GM12873 (cell line): Measurements from ENCODE around the gene RNF149.

ENCODE experiments used
- TF ChIP-seq, protein P1 (sequence below): IDR thresholded peaks from 2 replicates; pipeline ENCODE4 v1.5.1; 2012; ENCODE audit warnings: low read depth, mild to moderate bottlenecking, moderate library complexity, low read length, control low read depth; ENCODE audit not compliant: insufficient read depth; ENCODE audit errors: missing control alignments

RNF149 gene

DNA sequence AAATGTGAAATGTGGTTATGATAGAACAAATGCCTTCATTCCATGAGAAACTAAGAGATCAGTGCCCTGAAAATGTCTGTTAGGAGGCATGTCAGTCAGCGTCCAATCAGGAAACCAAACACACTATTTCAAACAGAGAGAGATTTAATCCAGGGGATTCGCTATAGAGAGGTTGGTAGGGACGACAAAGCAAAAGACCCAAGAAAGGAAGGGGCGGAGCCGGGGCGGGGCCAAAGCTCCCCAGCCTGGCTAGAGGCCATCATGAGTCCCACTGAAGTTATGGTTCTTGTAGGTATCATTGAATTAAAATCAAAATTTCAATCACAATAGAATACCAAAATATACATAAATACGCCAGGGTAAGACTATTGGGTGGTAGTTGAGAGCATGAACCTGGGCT lies 32.9 kb upstream of the RNF149 start:
- TF ChIP-seq, protein P1, sequence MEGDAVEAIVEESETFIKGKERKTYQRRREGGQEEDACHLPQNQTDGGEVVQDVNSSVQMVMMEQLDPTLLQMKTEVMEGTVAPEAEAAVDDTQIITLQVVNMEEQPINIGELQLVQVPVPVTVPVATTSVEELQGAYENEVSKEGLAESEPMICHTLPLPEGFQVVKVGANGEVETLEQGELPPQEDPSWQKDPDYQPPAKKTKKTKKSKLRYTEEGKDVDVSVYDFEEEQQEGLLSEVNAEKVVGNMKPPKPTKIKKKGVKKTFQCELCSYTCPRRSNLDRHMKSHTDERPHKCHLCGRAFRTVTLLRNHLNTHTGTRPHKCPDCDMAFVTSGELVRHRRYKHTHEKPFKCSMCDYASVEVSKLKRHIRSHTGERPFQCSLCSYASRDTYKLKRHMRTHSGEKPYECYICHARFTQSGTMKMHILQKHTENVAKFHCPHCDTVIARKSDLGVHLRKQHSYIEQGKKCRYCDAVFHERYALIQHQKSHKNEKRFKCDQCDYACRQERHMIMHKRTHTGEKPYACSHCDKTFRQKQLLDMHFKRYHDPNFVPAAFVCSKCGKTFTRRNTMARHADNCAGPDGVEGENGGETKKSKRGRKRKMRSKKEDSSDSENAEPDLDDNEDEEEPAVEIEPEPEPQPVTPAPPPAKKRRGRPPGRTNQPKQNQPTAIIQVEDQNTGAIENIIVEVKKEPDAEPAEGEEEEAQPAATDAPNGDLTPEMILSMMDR = no peak

DNA sequence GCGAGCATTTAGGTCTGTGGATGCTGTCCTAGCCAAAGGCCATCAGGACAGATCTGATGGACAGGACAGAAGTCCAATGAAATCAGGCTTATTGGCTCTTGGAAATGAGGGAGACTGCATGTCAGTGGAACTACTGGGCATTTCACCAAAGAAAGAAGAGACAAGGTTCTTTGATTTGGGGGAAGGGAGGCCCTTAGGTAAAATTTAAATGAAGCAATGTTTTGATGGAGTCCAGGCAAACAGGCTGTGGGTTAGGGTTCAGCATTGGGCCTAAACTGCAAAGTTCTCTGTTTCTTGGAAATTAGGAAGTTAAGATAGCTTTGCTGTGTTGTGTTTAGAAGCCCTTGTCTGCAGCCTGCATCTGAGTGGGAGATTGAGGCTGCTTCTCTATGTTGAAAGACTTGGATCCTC lies 31.6 kb upstream of the RNF149 start:
- TF ChIP-seq, protein P1 = no peak

DNA sequence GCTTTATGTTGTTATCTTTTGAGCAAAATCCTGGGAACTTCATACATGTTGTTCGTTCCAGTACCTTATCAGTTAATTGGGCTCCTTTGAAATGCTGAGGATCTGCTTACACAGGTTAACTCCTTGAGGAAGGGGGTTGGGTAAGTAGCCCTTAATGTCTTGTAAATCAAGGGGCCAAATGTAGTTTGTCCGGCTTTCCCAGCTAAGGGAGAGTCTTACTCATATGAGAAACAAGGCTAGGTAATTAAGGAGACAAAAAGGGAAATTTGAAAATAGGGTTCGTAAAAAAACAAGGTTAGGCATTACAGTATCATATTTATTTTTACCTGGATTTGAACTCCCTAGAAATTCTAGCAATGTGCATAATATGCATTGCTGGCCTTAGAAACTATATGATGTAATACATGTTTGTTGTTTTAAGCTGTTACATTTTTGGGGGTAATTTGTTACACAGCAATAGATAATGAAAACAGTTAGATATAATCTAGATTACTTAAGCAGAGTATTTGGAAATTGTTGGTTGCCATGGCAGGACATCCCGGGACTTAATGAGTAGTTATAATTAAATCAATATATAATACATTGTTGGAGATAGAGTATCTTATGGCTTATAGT lies 30.9 kb upstream of the RNF149 start:
- TF ChIP-seq, protein P1 = no peak

DNA sequence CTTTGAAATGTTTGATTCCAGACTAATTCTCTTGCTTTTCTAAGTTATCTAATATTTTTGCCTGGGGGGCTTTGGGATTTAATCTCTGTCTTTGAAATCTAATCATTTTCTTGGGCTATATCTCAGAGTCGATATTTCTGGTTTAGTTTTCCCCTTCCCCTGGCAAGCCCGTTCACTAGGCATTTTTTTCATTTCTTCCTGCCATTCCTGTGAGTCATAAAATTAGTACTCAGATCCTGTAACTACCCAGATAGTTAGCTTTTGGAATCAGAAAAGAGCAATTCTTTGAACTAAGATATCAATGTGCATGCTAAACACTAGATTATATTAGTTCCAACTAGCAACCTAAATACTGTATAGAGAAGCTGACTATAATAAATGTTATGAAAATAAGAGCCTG lies 29.4 kb upstream of the RNF149 start:
- TF ChIP-seq, protein P1 = no peak

DNA sequence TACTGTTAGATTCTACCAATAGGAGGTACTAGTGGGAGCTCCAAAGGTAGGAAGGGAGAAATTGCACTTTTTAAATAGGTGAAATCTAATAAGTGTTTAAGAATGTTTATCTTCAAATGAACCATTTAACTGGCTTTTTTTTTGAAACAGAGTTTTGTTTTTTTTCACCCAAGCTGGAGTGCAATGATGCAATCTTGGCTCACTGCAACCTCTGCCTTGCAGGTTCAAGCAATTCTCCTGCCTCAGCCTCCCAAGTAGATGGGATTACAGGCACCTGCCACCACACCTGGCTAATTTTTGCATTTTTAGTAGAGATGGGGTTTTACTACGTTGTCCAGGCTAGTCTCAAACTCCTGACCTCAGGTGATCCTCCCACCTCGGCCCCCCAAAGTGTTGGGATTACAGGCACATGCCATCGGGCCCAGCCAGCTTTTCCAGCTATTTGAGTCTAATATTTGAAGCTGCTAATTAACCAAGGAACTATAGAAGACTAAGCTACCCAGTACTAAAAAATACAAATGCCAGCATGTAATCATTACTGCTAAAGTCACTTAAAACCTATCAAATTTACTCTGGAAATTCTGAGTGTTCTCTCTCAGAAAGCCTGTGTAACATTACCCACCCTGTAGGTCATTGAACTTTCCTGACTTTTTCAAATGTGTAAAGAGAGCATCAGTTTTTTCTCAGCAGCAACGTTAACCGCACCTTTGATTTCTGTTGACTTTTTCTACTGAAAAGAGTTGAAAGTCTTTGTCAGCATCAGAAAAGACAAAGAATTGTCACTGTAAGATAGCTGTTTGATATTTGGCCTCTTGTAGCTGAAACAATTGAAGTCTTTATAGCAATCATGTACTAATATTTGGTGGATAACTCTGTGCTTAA lies 24.6 kb upstream of the RNF149 start:
- TF ChIP-seq, protein P1 = no peak

DNA sequence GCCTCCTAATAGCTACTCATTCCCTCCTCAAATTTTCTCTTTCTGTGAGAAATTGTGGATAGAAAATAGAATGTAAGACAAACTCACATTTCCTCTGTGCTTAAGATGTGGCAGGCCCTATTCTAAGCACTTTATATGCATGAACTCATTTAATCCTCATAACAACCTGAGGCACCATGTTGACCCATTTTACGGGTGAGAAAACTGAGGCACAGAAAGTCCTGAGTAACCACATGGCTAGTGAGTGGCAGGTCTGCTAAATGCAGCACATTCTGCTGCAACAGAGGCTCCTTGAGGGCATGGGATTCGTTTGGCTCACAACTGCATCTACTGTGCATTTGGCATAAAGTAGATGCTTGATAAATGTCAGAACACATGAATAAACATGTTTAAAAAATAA lies 22.7 kb upstream of the RNF149 start:
- TF ChIP-seq, protein P1 = no peak

DNA sequence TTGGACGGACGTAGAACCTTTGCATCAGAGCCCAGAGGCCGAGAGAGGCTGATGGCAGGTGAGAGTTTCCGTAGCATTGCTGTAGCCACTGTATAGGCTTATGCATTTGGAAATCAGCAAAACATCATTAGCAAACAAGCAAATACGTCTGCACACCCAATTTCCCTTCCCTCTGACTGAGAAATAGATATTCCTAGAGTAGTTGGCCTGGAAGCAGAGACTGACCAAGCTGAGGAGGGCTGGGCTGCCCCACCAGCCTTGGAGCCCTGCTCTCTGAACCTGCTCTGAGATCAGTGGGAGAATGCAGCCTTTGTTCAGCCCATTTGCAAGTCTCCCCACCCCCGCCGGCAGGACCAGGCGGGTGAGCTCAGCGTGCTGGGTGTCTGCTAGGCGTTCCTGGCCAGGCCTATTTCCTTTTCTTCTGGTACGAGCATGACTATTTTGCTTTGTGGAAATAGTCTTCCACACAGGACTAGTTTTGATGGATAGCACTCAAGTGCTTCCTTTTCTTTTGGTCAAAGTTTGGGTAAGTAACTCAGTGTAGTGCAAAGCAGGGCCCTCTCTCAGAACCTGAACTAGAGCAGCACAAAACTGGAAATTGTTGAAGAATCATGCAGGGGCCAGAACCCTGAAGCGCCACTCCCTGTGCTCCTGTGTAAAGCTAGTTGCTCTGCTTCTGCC lies 21.9 kb upstream of the RNF149 start:
- TF ChIP-seq, protein P1 = no peak
